Mononuclear cell (primary cell): ENCODE results near the gene STKLD1. TPM values are rescaled to one million over a fixed set of nuclear protein-coding genes. Genes with fewer than 3 reads are reported as not detected.
"Not testable (repeated sequence)": the region's sequence is repeated elsewhere in the genome, so short reads cannot be mapped to it uniquely, and the experiment has no call there.

ENCODE experiments used
- H3K27me3 ChIP-seq: 2 replicates; pipeline ENCODE4 v1.6.0; 2011; ENCODE audit warnings: low read length, control low read depth; ENCODE audit not compliant: insufficient read depth
- H3K4me1 ChIP-seq: 2 replicates; pipeline ENCODE4 v1.5.1; 2011; ENCODE audit warnings: mild to moderate bottlenecking, low read length, control low read depth; ENCODE audit not compliant: insufficient read depth
- H3K4me3 ChIP-seq: 2 replicates; pipeline ENCODE4 v1.5.1; 2011; ENCODE audit warnings: mild to moderate bottlenecking, low read length, moderate library complexity
- H3K9me3 ChIP-seq: 2 replicates; pipeline ENCODE4 v1.5.1; 2011; ENCODE audit warnings: low read depth, mild to moderate bottlenecking, control low read depth, low read length
- total RNA-seq: library from RNA; depleted of rRNA; stranded (reverse); fragments of >200 nt; gene quantifications from one replicate; pipeline ENCODE4 v1.2.3, GENCODE V29; 2012

Gene STKLD1
- total RNA-seq, 1 donor = 0.10 TPM

- Histone ChIP-seq H3K27me3 (no peaks in the 10 kb centered on the region), H3K9me3 (no peaks in the 10 kb centered on the region), H3K4me3 (no peak overlapping the region), H3K4me1 (no peaks in the 10 kb centered on the region)
These were observed 6.5 kb downstream of the STKLD1 start for GRCh38 chr9:133382507-133383141.

- Histone ChIP-seq H3K9me3 (no peaks in the 10 kb centered on the region), H3K4me3 (no peak overlapping the region), H3K27me3 (no peaks in the 10 kb centered on the region), H3K4me1 (no peaks in the 10 kb centered on the region)
These were observed 7.3 kb downstream of the STKLD1 start for GRCh38 chr9:133383438-133383837.

- Histone ChIP-seq H3K4me3 (no peak overlapping the region), H3K4me1 (no peaks in the 10 kb centered on the region), H3K27me3 (no peaks in the 10 kb centered on the region), H3K9me3 (no peaks in the 10 kb centered on the region)
These were observed 8.7 kb downstream of the STKLD1 start for GRCh38 chr9:133384736-133385321.

- Histone ChIP-seq H3K27me3 (no peaks in the 10 kb centered on the region), H3K4me1 (no peaks in the 10 kb centered on the region), H3K9me3 (no peaks in the 10 kb centered on the region), H3K4me3 (no peak overlapping the region)
These were observed 9.3 kb downstream of the STKLD1 start for GRCh38 chr9:133385452-133385851.

GRCh38 chr9:133386338-133386737, 10.2 kb downstream of the STKLD1 start:
- no peaks in the 10 kb centered on the region for H3K4me1 ChIP-seq
- H3K27me3 ChIP-seq = no peaks in the 10 kb centered on the region
- H3K9me3 ChIP-seq = no peaks in the 10 kb centered on the region
- H3K4me3 ChIP-seq = no peak overlapping the region

- no peaks in the 10 kb centered on the region for H3K9me3 ChIP-seq
These were observed 11.5 kb downstream of the STKLD1 start for GRCh38 chr9:133387680-133388079.

GRCh38 chr9:133389025-133389557, 12.9 kb downstream of the STKLD1 start:
- Histone ChIP-seq H3K4me1 (no peaks in the 10 kb centered on the region), H3K27me3 (no peaks in the 10 kb centered on the region), H3K4me3 (no peak overlapping the region), H3K9me3 (no peaks in the 10 kb centered on the region)

More at GRCh38 chr9:133387680-133388079, 11.5 kb downstream of the STKLD1 start:
- Histone ChIP-seq H3K27me3 (no peaks in the 10 kb centered on the region), H3K4me1 (no peaks in the 10 kb centered on the region), H3K4me3 (no peak overlapping the region)

- H3K4me1 ChIP-seq = no peaks in the 10 kb centered on the region
- no peaks in the 10 kb centered on the region for H3K27me3 ChIP-seq
- no peaks in the 10 kb centered on the region for H3K9me3 ChIP-seq
- no peak overlapping the region for H3K4me3 ChIP-seq
These were observed 13.4 kb downstream of the STKLD1 start for GRCh38 chr9:133389562-133389961.

- H3K4me3 ChIP-seq = no peak overlapping the region
- no peaks in the 10 kb centered on the region for H3K9me3 ChIP-seq
- H3K4me1 ChIP-seq = no peaks in the 10 kb centered on the region
- H3K27me3 ChIP-seq = no peaks in the 10 kb centered on the region
These were observed 14.5 kb downstream of the STKLD1 start for GRCh38 chr9:133390713-133391112.

GRCh38 chr9:133391449-133391848, 15.3 kb downstream of the STKLD1 start:
- not testable (repeated sequence) for H3K9me3 ChIP-seq, H3K27me3 ChIP-seq, H3K4me3 ChIP-seq, H3K4me1 ChIP-seq

GRCh38 chr9:133392308-133392707, 16.1 kb downstream of the STKLD1 start:
- not testable (repeated sequence) for H3K9me3 ChIP-seq, H3K4me1 ChIP-seq, H3K27me3 ChIP-seq, H3K4me3 ChIP-seq

- H3K4me3 ChIP-seq = no peak overlapping the region
- H3K9me3 ChIP-seq = no peaks in the 10 kb centered on the region
- H3K27me3 ChIP-seq = no peaks in the 10 kb centered on the region
- H3K4me1 ChIP-seq = no peaks in the 10 kb centered on the region
These were observed 17.2 kb downstream of the STKLD1 start for GRCh38 chr9:133393399-133393798.

GRCh38 chr9:133394687-133395271, 18.6 kb downstream of the STKLD1 start:
- Histone ChIP-seq H3K9me3 (no peaks in the 10 kb centered on the region), H3K4me3 (no peak overlapping the region), H3K4me1 (no peaks in the 10 kb centered on the region), H3K27me3 (no peaks in the 10 kb centered on the region)

GRCh38 chr9:133396952-133397351, 20.8 kb downstream of the STKLD1 start:
- Histone ChIP-seq H3K9me3 (no peaks in the 10 kb centered on the region), H3K27me3 (no peaks in the 10 kb centered on the region), H3K4me1 (no peaks in the 10 kb centered on the region), H3K4me3 (no peak overlapping the region)

- H3K4me3 ChIP-seq = no peak overlapping the region
- H3K4me1 ChIP-seq = no peaks in the 10 kb centered on the region
- H3K27me3 ChIP-seq = no peaks in the 10 kb centered on the region
- no peaks in the 10 kb centered on the region for H3K9me3 ChIP-seq
These were observed 21.2 kb downstream of the STKLD1 start for GRCh38 chr9:133397370-133397769.

GRCh38 chr9:133397895-133398294, 21.7 kb downstream of the STKLD1 start:
- no peaks in the 10 kb centered on the region for H3K9me3 ChIP-seq
- H3K4me1 ChIP-seq = no peaks in the 10 kb centered on the region
- H3K4me3 ChIP-seq = no peak overlapping the region
- no peaks in the 10 kb centered on the region for H3K27me3 ChIP-seq
